Right lobe of liver (tissue), 4 donors: ENCODE results near the gene LDLRAD4.

Source experiments
- POLR2A ChIP-seq: fragments of 450-650 bp; IDR thresholded peaks from one replicate; pipeline ENCODE4 v1.6.1; 2017; ENCODE audit warnings: antibody characterized with exemption, mild to moderate bottlenecking
- TF ChIP-seq, protein P1 (sequence below), 4 donors: fragments of 200-600 bp in 3 of 4; fragments of 450-650 bp in 1 of 4; IDR thresholded peaks; one replicate each; pipeline versions ENCODE4 v1.5.1 to v1.8.0; 2016 to 2022; ENCODE audit warnings: antibody characterized with exemption in 4 of 4, mild to moderate bottlenecking in 2 of 4
- donor health status: DM: no; HTN: no; CAD: no.
- donor health status: DM: no; HTN: no; CAD: no.
- donor health status: DM: no; HTN: yes; CAD: no.

DNA sequence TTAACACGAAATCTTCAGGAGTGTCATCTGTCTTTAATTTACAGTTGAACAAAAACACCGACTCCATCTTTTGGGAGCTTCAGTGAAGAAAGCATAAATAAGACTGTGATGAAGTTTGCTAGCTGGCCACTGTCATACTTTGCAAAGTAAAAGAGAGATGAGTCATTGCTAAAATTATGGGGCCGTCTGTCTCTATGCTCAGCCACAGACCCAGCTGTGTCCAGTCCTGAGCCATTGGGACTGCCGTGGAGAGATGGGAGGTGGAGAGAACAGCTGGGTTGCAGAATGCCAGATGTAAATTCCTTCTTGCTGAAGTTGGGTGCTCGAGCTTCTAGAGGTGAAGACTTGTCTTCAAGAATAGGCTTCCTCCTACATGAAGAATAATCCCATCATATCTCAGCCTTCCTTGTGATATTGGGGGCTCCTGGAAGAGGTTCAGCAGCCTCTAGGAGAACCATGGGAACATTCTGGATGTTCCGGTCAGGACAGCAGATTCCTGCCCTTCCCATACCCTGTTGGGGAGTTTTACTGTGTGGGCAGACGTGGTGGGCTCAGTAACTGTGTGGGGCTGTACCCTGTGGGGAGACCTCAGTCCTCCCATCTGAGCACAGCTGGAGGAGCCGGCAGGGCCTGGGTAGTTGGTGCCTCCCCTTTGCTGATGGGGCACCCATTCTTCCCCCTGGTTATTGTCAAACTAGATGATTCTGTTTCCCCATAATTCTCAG, 71.1 kb downstream of the LDLRAD4 start:
- TF ChIP-seq, protein P1, sequence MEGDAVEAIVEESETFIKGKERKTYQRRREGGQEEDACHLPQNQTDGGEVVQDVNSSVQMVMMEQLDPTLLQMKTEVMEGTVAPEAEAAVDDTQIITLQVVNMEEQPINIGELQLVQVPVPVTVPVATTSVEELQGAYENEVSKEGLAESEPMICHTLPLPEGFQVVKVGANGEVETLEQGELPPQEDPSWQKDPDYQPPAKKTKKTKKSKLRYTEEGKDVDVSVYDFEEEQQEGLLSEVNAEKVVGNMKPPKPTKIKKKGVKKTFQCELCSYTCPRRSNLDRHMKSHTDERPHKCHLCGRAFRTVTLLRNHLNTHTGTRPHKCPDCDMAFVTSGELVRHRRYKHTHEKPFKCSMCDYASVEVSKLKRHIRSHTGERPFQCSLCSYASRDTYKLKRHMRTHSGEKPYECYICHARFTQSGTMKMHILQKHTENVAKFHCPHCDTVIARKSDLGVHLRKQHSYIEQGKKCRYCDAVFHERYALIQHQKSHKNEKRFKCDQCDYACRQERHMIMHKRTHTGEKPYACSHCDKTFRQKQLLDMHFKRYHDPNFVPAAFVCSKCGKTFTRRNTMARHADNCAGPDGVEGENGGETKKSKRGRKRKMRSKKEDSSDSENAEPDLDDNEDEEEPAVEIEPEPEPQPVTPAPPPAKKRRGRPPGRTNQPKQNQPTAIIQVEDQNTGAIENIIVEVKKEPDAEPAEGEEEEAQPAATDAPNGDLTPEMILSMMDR (IDR thresholded peaks at IDR 0.05): no peak
- TF ChIP-seq POLR2A: no peak
